ENCODE measurements around the gene PNPLA8.

DNA sequence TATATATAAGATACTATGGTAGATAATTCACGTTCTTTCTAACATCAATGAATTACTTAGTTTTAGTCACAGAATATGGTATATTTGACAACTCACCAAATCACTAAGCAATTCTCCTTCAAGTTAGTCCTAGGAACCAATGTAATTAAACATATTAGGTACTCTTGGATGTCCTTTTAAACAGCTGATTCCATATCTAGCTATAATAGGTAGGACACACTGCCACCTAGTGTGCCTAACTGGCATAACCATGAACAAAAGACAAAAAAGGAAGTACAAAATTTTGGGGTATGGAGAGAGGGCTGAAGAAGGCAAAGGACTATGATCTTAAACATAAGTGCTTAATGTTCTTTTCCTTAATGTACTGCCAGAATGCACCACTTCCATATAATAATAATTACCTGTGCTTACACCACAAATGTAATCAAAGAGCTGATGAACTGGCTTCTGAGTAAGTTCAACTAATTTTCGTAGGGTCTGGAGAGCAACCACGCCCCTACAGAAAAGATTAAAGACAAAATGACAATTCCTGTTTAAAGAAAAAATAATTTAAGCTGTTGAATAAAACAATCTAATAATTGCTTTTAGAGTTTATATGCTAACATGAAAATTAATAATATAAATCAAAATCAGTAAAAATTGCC lies 28.7 kb downstream of the PNPLA8 start:
- TF ChIP-seq RAD21 (IDR thresholded peaks at IDR 0.05; ENCODE audit: low read length) (peak; percentile 75), POLR2A (IDR thresholded peaks at IDR 0.05; ENCODE audit: low read depth, low read length) (no peak), RFX5 (IDR thresholded peaks at IDR 0.05; ENCODE audit: low read depth, low read length) (no peak), MAZ (IDR thresholded peaks at IDR 0.05; ENCODE audit: borderline replicate concordance, low read depth, low read length) (no peak), MAFK (IDR thresholded peaks at IDR 0.05; ENCODE audit: low read depth, low read length) (no peak), RCOR1 (IDR thresholded peaks at IDR 0.05; ENCODE audit: insufficient replicate concordance, low read length) (no peak), SMC3 (IDR thresholded peaks at IDR 0.05; ENCODE audit: low read depth, low read length) (peak; percentile 58)
- TF ChIP-seq, protein P1, sequence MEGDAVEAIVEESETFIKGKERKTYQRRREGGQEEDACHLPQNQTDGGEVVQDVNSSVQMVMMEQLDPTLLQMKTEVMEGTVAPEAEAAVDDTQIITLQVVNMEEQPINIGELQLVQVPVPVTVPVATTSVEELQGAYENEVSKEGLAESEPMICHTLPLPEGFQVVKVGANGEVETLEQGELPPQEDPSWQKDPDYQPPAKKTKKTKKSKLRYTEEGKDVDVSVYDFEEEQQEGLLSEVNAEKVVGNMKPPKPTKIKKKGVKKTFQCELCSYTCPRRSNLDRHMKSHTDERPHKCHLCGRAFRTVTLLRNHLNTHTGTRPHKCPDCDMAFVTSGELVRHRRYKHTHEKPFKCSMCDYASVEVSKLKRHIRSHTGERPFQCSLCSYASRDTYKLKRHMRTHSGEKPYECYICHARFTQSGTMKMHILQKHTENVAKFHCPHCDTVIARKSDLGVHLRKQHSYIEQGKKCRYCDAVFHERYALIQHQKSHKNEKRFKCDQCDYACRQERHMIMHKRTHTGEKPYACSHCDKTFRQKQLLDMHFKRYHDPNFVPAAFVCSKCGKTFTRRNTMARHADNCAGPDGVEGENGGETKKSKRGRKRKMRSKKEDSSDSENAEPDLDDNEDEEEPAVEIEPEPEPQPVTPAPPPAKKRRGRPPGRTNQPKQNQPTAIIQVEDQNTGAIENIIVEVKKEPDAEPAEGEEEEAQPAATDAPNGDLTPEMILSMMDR (conservative IDR thresholded peaks at IDR 0.05; ENCODE audit: low read depth, low read length): peak; percentile 73
- TF ChIP-seq, protein P2, sequence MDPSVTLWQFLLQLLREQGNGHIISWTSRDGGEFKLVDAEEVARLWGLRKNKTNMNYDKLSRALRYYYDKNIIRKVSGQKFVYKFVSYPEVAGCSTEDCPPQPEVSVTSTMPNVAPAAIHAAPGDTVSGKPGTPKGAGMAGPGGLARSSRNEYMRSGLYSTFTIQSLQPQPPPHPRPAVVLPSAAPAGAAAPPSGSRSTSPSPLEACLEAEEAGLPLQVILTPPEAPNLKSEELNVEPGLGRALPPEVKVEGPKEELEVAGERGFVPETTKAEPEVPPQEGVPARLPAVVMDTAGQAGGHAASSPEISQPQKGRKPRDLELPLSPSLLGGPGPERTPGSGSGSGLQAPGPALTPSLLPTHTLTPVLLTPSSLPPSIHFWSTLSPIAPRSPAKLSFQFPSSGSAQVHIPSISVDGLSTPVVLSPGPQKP (IDR thresholded peaks at IDR 0.05; ENCODE audit: borderline replicate concordance, low read depth, low read length): no peak

Data from IMR-90 (cell line).